Uterine smooth muscle cell (primary cell): ENCODE data around the gene ABCC11. TPM values are rescaled to one million over a fixed set of nuclear protein-coding genes. Genes with fewer than 3 reads are reported as not detected.

Experiments used
- total RNA-seq: library from RNA; depleted of rRNA; stranded (reverse); fragments of >200 nt; gene quantifications from 2 replicates; pipeline ENCODE4 v1.2.3, GENCODE V29; 2014

ABCC11 gene
- total RNA-seq: 0.11 and 0.50 TPM in 2 replicates

GRCh38 chr16:48247311-48247710 is at the start of gene ABCC11:
Gene ABCC11, minus strand, starts transcription at chr16:48247539. Its CDS starts 15,618 bp downstream, at chr16:48231921.

DNA sequence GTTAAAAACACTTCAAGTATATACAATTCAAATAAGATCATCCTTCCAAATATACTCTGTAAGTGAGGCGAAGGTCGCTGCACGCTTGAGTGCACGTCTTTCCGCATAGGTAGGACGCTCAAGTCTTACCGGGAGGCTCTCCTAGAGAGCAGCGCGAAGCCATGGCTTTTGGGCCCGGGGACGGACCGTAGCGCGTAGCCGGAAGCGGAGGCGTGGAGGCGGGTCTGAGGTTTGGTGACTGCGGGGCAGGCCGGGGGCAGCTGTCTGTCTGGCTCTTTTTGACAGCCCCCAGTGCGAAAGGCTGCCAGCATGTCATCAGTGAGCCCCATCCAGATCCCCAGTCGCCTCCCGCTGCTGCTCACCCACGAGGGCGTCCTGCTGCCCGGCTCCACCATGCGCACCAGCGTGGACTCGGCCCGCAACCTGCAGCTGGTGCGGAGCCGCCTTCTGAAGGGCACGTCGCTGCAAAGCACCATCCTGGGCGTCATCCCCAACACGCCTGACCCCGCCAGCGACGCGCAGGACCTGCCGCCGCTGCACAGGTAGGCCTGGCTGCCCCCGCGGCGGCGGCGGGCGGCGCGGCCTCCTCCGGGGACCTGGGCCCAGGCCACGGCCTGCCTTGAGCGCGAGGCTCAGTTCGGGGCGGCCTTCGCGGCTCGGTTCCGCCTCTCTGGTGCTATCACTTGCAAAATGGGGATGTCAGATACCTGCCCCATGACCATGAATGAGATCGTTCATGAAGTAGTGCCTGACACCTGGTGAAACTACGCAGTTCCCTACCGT is 3.1 kb downstream of the ABCC11 start, which contains the start of gene LONP2:
TSS of gene LONP2 (plus strand) at position 221 of the 783 bp plus-strand sequence. CDS start at position 310, 89 bp downstream.

DNA sequence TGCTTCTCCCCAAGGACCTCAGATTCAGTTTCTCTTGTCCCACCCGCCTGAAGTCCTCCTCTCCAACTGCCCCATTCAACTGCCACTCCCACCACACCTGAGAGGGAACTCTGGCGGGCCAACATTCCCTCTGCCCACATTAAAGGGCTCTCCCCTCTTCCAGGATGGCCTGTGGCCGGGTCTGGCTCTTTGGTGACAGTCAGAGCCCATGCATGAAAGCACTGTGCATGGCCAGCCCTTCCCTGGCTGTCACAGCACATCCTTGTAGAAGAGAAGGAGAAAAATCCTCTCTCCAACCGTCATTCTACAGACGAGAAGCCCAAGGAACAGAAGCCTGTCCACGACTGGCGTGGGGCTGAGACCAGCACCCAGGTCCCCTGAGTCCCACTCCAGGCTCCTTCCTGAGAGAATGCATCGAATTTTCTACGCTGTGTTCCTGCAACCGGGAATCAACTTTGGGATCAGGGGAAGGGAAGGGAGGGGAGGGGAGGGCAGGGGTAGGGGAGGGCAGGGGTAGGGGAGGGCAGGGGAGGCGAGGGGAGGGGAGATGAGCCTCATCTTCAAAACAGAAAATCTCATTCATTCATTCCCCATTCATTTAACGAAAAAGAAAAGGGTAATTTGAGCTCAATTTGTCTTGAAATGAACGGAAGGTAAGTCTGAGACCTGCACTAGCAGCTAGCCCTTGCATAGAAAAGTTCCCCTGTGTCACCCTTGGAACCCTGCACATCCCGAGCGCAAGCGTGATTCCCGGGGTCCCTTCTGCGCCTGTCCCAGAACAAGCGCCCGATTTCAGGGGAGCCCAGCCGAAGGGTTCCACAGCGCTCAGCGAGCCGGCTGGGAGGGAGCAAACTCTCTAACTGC is 91.2 kb downstream of the ABCC11 start, which contains the start of gene ABCC12:
TSS of gene ABCC12 (minus strand) at position 68 of the 864 bp plus-strand sequence. CDS start 9,569 bp downstream, outside the sequence.

Other genes starting within 250 kb of the ABCC11 start
- gene ABCC12, start 91.5 kb downstream of the ABCC11 start, total RNA-seq: under 0.01 TPM in 1 of 2 replicates, not detected in the other
- gene LONP2, start 3.2 kb downstream of the ABCC11 start, total RNA-seq: 62.0 and 70.5 TPM in 2 replicates
- 33.5 and 41.5 TPM in 2 replicates for gene SIAH1, start 137.9 kb upstream of the ABCC11 start, total RNA-seq